SK-N-MC (cell line): ENCODE results near the gene KLHL29.

Experiments
- DNase-seq: peaks from one replicate; pipeline ENCODE4 v3.0.0-alpha.2; 2011; ENCODE audit warnings: low read depth, low spot score
- H3K27ac ChIP-seq: fragments of 200-600 bp; sonication (generic); 2 replicates; pipeline ENCODE4 v1.5.1; 2016; ENCODE audit warnings: mixed run types
- H3K36me3 ChIP-seq: fragments of 200-600 bp; sonication (generic); 2 replicates; pipeline ENCODE4 v1.6.1; 2017; ENCODE audit warnings: antibody characterized with exemption, low read length, mixed read lengths; ENCODE audit not compliant: insufficient read depth
- H3K4me3 ChIP-seq: fragments of 200-600 bp; sonication (generic); 2 replicates; pipeline ENCODE4 v1.5.1; 2016
- H3K9ac ChIP-seq: fragments of 200-600 bp; sonication (generic); 2 replicates; pipeline ENCODE4 v1.8.0; 2017; ENCODE audit warnings: mixed run types, mixed read lengths; ENCODE audit not compliant: insufficient read length
- H3K9me3 ChIP-seq: fragments of 200-600 bp; sonication (generic); 2 replicates; pipeline ENCODE4 v1.6.1; 2017; ENCODE audit warnings: low read depth, mild to moderate bottlenecking, antibody characterized with exemption, low read length, moderate library complexity, mixed read lengths
- EZH2 ChIP-seq: fragments of 200-600 bp; sonication (generic); IDR thresholded peaks from one replicate; pipeline ENCODE4 v1.6.1; 2017; ENCODE audit warnings: antibody characterized with exemption
- FOXP2 ChIP-seq: optimal IDR thresholded peaks from 2 replicates; pipeline ENCODE3; 2011; ENCODE audit warnings: mild to moderate bottlenecking, moderate library complexity; ENCODE audit not compliant: insufficient read depth; ENCODE audit errors: extremely low read length, control extremely low read depth
- POLR2AphosphoS5 ChIP-seq: IDR thresholded peaks from 2 replicates; pipeline ENCODE4 v1.6.1; 2012; ENCODE audit warnings: mild to moderate bottlenecking, low read depth, low read length, borderline replicate concordance

The KLHL29 gene

GRCh38 chr2:23503682-23504081, 118.7 kb downstream of the KLHL29 start:
- no peak for DNase-seq
- Histone ChIP-seq H3K9me3 (no peaks in the 10 kb centered on the region), H3K27ac (no peak overlapping the region), H3K9ac (no peak overlapping the region), H3K4me3 (no peak overlapping the region), H3K36me3 (no peaks in the 10 kb centered on the region)
- TF ChIP-seq FOXP2, result no peak
- TF ChIP-seq EZH2, result no peak
- TF ChIP-seq POLR2AphosphoS5, result no peak

GRCh38 chr2:23504591-23504990, 119.6 kb downstream of the KLHL29 start:
- Histone ChIP-seq H3K9me3 (no peaks in the 10 kb centered on the region), H3K4me3 (no peak overlapping the region), H3K9ac (no peak overlapping the region), H3K27ac (no peak overlapping the region), H3K36me3 (no peaks in the 10 kb centered on the region)
- TF ChIP-seq FOXP2 (no peak), POLR2AphosphoS5 (no peak), EZH2 (no peak)
- no peak for DNase-seq

- TF ChIP-seq FOXP2 (no peak), EZH2 (no peak), POLR2AphosphoS5 (no peak)
- no peak overlapping the region for H3K27ac ChIP-seq
- no peak overlapping the region for H3K9ac ChIP-seq
- no peak overlapping the region for H3K4me3 ChIP-seq
- H3K9me3 ChIP-seq, result no peaks in the 10 kb centered on the region
- no peaks in the 10 kb centered on the region for H3K36me3 ChIP-seq
- DNase-seq, result no peak
Measured at GRCh38 chr2:23505218-23505983, 120.4 kb downstream of the KLHL29 start.

DNA sequence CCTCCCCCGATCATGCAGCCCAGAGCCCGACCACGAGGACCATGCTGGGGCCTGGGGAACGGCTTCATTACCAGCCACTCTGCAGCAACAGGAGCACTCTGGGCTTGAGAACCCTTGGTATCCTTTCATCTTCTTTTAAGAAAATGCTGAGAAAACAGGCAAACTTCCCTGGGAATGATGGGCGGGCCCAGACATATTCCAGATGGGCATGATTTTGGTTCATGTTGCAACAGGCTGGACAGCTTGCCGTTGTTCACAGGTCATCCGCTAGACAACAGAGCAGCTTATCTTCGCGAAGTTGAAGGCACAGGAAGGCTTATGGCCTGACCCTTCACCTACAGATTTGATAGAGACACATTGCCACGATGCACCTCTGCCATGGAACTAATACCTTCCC, 121.0 kb downstream of the KLHL29 start:
- Histone ChIP-seq H3K4me3 (no peak overlapping the region), H3K36me3 (no peaks in the 10 kb centered on the region), H3K27ac (no peak overlapping the region), H3K9ac (no peak overlapping the region), H3K9me3 (no peaks in the 10 kb centered on the region)
- DNase-seq, result no peak
- TF ChIP-seq EZH2 (no peak), POLR2AphosphoS5 (no peak), FOXP2 (no peak)

- TF ChIP-seq FOXP2 (no peak), EZH2 (no peak), POLR2AphosphoS5 (no peak)
- Histone ChIP-seq H3K4me3 (no peak overlapping the region), H3K9me3 (no peaks in the 10 kb centered on the region), H3K27ac (no peak overlapping the region), H3K9ac (no peak overlapping the region), H3K36me3 (no peaks in the 10 kb centered on the region)
- DNase-seq, result no peak
Measured at GRCh38 chr2:23506531-23507266, 121.7 kb downstream of the KLHL29 start.

DNA sequence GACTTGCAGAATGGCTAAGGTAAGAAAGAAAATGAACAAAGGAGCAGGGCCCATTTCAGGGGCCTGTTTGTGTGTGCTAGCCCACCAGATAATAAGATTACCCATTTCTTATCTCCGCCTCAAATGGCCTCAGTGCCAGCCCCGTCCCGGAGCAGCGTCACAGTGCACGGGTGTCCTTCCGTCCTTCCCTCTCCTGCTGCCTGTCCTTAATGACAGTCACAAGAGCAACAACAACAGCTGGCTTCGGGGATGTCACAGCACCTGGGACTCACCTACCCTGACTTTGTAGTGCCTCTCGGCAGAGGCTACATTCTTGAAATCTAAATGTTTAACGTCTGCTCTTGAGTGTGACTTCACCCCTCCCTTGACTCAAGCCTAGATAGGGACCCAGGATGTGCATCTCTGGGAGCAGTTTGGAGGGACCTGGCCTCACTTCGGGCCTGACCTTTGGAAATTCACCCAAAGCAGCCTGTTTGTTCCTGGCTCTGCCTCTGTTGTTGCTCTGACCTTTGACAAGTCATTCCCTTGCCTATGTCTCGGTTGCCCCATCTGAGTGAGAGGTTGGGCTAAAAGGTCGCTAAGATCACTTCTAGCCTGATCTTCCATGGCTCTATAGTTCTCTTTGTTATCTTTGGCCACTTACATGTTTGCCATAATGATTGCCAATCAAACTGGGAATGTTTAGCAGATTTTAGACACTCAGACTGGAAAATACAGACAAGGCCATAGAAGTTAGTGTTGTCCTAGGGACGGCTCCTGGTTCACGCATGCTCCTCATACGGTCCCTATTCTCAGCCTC, 122.5 kb downstream of the KLHL29 start:
- no peak overlapping the region for H3K9ac ChIP-seq
- H3K9me3 ChIP-seq, result no peaks in the 10 kb centered on the region
- no peak for DNase-seq
- H3K36me3 ChIP-seq, result no peaks in the 10 kb centered on the region
- H3K27ac ChIP-seq, result no peak overlapping the region
- no peak for TF ChIP-seq EZH2
- no peak for TF ChIP-seq POLR2AphosphoS5
- no peak for TF ChIP-seq FOXP2
- no peak overlapping the region for H3K4me3 ChIP-seq

- no peak overlapping the region for H3K27ac ChIP-seq
- H3K9me3 ChIP-seq, result no peaks in the 10 kb centered on the region
- H3K4me3 ChIP-seq, result no peak overlapping the region
- no peak overlapping the region for H3K9ac ChIP-seq
- no peaks in the 10 kb centered on the region for H3K36me3 ChIP-seq
- no peak for DNase-seq
- TF ChIP-seq EZH2 (no peak), POLR2AphosphoS5 (no peak), FOXP2 (no peak)
Measured at GRCh38 chr2:23508066-23508390, 123.0 kb downstream of the KLHL29 start.

GRCh38 chr2:23509103-23509502, 124.1 kb downstream of the KLHL29 start:
- no peak overlapping the region for H3K4me3 ChIP-seq
- TF ChIP-seq FOXP2 (no peak), EZH2 (no peak), POLR2AphosphoS5 (no peak)

More at GRCh38 chr2:23509103-23509502, 124.1 kb downstream of the KLHL29 start:
- Histone ChIP-seq H3K36me3 (no peaks in the 10 kb centered on the region), H3K27ac (no peak overlapping the region), H3K9ac (no peak overlapping the region), H3K9me3 (no peaks in the 10 kb centered on the region)
- DNase-seq, result no peak
